Fibroblast of lung (primary cell): ENCODE data around the gene INTS4. TPM values are rescaled to one million over a fixed set of nuclear protein-coding genes. Genes with fewer than 3 reads are reported as not detected.
A peak's percentile ranks its signal among the peaks of the same experiment; 100 is the strongest.
"Not testable (repeated sequence)": the region's sequence is repeated elsewhere in the genome, so short reads cannot be mapped to it uniquely, and the experiment has no call there.

Experiments used
- DNase-seq, 2 donors: peaks; one replicate each; pipeline versions ENCODE4 v3.0.0 to v3.0.0-alpha.2; 2010; ENCODE audit warnings: low read depth in 2 of 2
- H2AFZ ChIP-seq: 2 replicates; pipeline ENCODE4 v1.5.1; 2012; ENCODE audit warnings: low read length, control low read depth, inconsistent platforms
- H3K27ac ChIP-seq: 2 replicates; pipeline ENCODE4 v1.5.1; 2011; ENCODE audit warnings: low read length, control low read depth; ENCODE audit not compliant: insufficient read depth
- H3K27me3 ChIP-seq: 2 replicates; pipeline ENCODE4 v1.5.1; 2011; ENCODE audit warnings: mild to moderate bottlenecking, low read length; ENCODE audit not compliant: control insufficient read depth, insufficient read depth
- H3K36me3 ChIP-seq: 2 replicates; pipeline ENCODE4 v1.5.1; 2011; ENCODE audit warnings: low read length; ENCODE audit not compliant: control insufficient read depth, insufficient read depth
- H3K4me1 ChIP-seq: 2 replicates; pipeline ENCODE4 v1.5.1; 2011; ENCODE audit warnings: low read length; ENCODE audit not compliant: control insufficient read depth, insufficient read depth; ENCODE audit errors: extremely low read depth
- H3K4me2 ChIP-seq: 2 replicates; pipeline ENCODE4 v1.5.1; 2011; ENCODE audit warnings: low read length, control low read depth; ENCODE audit not compliant: insufficient read depth; ENCODE audit errors: extremely low read depth
- H3K4me3 ChIP-seq, 4 experiments: fragments of 200-600 bp in 1 of 4; sonication (generic) in 1 of 4; replicated peaks in 1 of 4; 2 replicates each; pipeline ENCODE4 v1.5.1; 2011 to 2016; ENCODE audit warnings: low read length in 4 of 4, low read depth in 3 of 4, mild to moderate bottlenecking in 3 of 4, control low read depth in 2 of 4, inconsistent platforms in 1 of 4, mixed read lengths in 1 of 4; ENCODE audit not compliant: insufficient read depth in 1 of 4; ENCODE audit errors: control extremely low read depth in 1 of 4
- H3K79me2 ChIP-seq: 2 replicates; pipeline ENCODE4 v1.5.1; 2012; ENCODE audit warnings: mild to moderate bottlenecking, low read length, inconsistent platforms; ENCODE audit not compliant: control insufficient read depth, insufficient read depth
- H3K9ac ChIP-seq: 2 replicates; pipeline ENCODE4 v1.5.1; 2011; ENCODE audit warnings: mild to moderate bottlenecking, low read length, control low read depth; ENCODE audit not compliant: insufficient read depth
- H3K9me3 ChIP-seq: 2 replicates; pipeline ENCODE4 v1.5.1; 2012; ENCODE audit warnings: low read depth, low read length; ENCODE audit not compliant: control insufficient read depth, insufficient read depth
- H4K20me1 ChIP-seq: 2 replicates; pipeline ENCODE4 v1.5.1; 2011; ENCODE audit warnings: low read length; ENCODE audit not compliant: control insufficient read depth, insufficient read depth; ENCODE audit errors: extremely low read depth
- EZH2 ChIP-seq: IDR thresholded peaks from 2 replicates; pipeline ENCODE4 v1.5.1; 2012; ENCODE audit warnings: low read length, control low read depth, mild to moderate bottlenecking; ENCODE audit errors: missing control alignments
- polyA minus RNA-seq: library from RNA; depleted of rRNA, polyadenylated mRNA; stranded (reverse); fragments of >200 nt; gene quantifications from 2 replicates; pipeline ENCODE4 v1.2.3, GENCODE V29; 2011; ENCODE audit warnings: low replicate concordance
- polyA plus RNA-seq, 2 donors: library from polyadenylated mRNA; depleted of rRNA in 1 of 2; stranded (reverse) in 1 of 2; unstranded in 1 of 2; fragments of >200 nt; gene quantifications; 2 replicates each; pipeline ENCODE4 v1.2.1, GENCODE V29; 2011 to 2012; ENCODE audit warnings: missing spikeins in 1 of 2
- total RNA-seq: library from RNA; depleted of rRNA; stranded (reverse); fragments of >200 nt; gene quantifications from 2 replicates; pipeline ENCODE4 v1.2.1, GENCODE V29; 2014
- TF ChIP-seq, protein P1 (sequence below), 2 donors: IDR thresholded peaks in 1 of 2; conservative IDR thresholded peaks in 1 of 2; 1 replicate in 1 of 2; 2 replicates in 1 of 2; pipeline ENCODE4 v1.5.1; 2011 to 2012; ENCODE audit warnings: low read length in 2 of 2, control low read depth in 1 of 2, inconsistent platforms in 1 of 2, low read depth in 1 of 2, mild to moderate bottlenecking in 1 of 2

Gene INTS4, protein sequence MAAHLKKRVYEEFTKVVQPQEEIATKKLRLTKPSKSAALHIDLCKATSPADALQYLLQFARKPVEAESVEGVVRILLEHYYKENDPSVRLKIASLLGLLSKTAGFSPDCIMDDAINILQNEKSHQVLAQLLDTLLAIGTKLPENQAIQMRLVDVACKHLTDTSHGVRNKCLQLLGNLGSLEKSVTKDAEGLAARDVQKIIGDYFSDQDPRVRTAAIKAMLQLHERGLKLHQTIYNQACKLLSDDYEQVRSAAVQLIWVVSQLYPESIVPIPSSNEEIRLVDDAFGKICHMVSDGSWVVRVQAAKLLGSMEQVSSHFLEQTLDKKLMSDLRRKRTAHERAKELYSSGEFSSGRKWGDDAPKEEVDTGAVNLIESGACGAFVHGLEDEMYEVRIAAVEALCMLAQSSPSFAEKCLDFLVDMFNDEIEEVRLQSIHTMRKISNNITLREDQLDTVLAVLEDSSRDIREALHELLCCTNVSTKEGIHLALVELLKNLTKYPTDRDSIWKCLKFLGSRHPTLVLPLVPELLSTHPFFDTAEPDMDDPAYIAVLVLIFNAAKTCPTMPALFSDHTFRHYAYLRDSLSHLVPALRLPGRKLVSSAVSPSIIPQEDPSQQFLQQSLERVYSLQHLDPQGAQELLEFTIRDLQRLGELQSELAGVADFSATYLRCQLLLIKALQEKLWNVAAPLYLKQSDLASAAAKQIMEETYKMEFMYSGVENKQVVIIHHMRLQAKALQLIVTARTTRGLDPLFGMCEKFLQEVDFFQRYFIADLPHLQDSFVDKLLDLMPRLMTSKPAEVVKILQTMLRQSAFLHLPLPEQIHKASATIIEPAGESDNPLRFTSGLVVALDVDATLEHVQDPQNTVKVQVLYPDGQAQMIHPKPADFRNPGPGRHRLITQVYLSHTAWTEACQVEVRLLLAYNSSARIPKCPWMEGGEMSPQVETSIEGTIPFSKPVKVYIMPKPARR
- 32.4 and 38.6 TPM in 2 replicates for total RNA-seq
- polyA plus RNA-seq, result 17.2 and 20.8 TPM in 2 replicates
- 14.6 and 20.2 TPM in 2 replicates for polyA plus RNA-seq (2012)
- polyA minus RNA-seq, result 26.7 and 36.1 TPM in 2 replicates

DNA sequence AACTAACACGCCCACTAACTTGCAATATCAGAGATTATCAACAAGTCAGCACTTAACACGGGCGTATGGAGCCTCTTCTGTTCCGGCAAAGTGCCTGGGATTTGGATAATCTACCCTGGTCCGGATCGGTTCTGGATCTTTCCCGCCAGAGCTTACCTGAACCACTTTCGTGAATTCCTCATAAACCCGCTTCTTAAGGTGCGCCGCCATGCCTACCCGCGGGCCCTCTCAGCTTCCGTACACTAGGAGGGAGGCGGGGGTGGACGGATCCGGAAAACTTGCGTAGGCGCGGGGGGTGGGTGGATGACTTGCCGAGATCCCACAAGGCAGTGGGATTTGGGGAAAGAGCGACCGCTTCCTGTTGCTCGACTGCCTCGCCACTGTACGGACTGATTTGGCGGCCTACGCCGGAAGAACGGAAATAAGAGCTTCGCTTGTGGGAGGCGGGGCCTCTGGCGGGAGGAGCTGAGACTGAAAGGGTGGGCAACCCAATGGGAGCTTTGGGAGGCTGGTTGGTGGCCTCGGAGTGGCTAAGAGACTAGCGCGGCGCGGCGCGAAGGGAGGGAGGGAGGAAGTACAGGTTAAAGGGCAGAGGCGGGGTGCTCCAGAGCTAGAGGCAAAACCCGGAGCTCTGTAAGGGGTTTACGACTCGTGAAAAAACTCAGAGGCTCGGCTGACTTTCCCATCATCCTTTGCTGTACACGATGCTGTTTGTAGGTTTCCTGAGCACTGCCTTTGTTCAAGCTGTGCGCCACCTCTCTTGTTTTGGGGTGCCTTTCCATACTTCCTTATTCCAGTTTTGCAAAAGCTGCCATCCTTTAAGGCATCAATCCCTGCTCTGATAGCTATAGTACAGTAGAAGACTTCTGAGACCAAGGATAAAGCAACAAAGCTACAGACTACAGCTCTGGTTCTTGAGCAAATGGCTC lies at the start of gene INTS4:
Gene INTS4, minus strand, starts transcription at position 235 of the 929 bp plus-strand sequence. Its CDS starts 25 bp downstream, at position 210.
- peaks cover 3% of the 10 kb centered on the region for H3K4me1 ChIP-seq
- peak within 1 kb of the TSS; percentile 94 for H3K4me2 ChIP-seq
- no peak for TF ChIP-seq EZH2
- TF ChIP-seq, protein P1, sequence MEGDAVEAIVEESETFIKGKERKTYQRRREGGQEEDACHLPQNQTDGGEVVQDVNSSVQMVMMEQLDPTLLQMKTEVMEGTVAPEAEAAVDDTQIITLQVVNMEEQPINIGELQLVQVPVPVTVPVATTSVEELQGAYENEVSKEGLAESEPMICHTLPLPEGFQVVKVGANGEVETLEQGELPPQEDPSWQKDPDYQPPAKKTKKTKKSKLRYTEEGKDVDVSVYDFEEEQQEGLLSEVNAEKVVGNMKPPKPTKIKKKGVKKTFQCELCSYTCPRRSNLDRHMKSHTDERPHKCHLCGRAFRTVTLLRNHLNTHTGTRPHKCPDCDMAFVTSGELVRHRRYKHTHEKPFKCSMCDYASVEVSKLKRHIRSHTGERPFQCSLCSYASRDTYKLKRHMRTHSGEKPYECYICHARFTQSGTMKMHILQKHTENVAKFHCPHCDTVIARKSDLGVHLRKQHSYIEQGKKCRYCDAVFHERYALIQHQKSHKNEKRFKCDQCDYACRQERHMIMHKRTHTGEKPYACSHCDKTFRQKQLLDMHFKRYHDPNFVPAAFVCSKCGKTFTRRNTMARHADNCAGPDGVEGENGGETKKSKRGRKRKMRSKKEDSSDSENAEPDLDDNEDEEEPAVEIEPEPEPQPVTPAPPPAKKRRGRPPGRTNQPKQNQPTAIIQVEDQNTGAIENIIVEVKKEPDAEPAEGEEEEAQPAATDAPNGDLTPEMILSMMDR (conservative IDR thresholded peaks at IDR 0.05 in 1 of 2, IDR thresholded peaks at IDR 0.05 in 1 of 2; ENCODE audit: low read depth in 1 of 2, low read length in 2 of 2), result no peak
- H3K9ac ChIP-seq, result peak within 1 kb of the TSS; percentile 67
- peak within 1 kb of the TSS; percentile 78 to 100 (median 96) for H3K4me3 ChIP-seq
- H3K36me3 ChIP-seq, result no peaks in the 10 kb centered on the region
- no peaks in the 10 kb centered on the region for H3K9me3 ChIP-seq
- peaks cover 19% of the 10 kb centered on the region for H3K79me2 ChIP-seq
- DNase-seq, result peak; percentile 100
- peak within 1 kb of the TSS; percentile 99 for H2AFZ ChIP-seq
- H3K27ac ChIP-seq, result peak within 1 kb of the TSS; percentile 73
- H4K20me1 ChIP-seq, result no peaks in the 10 kb centered on the region
- no peaks in the 10 kb centered on the region for H3K27me3 ChIP-seq

DNA sequence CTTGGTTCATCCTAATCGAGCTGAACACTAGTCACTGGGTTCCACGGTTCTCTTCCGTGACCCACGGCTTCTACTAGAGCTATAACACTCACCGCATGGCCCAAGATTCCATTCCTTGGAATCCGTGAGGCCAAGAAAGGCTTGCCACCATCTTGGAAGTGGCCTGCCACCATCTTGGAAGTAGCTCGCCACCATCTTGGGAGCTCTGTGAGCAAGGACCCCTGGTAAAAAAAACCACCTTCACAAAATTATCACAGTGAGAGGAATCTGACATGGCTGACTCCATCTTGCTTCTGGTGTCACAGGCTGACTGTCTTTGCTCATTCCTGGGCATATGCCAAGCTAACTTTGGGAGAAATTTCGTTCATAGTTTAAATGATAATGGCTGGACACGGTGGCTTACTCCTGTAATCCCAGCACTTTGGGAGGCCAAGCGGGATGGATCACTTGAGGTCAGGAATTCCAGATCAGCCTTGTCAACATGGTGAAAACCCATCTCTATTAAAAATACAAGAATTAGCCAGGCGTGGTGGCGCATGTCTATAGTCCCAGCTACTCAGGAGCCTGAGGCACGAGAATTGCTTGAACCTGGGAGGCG lies 47.5 kb upstream of the INTS4 start:
- Histone ChIP-seq H3K9me3 (no peaks in the 10 kb centered on the region), H3K4me2 (no peak overlapping the region), H3K4me3 (no peak overlapping the region), H3K27ac (no peak overlapping the region), H3K27me3 (no peaks in the 10 kb centered on the region), H3K4me1 (peaks cover 18% of the 10 kb centered on the region), H3K36me3 (no peaks in the 10 kb centered on the region), H4K20me1 (no peaks in the 10 kb centered on the region), H3K79me2 (no peaks in the 10 kb centered on the region), H3K9ac (no peak overlapping the region), H2AFZ (no peak overlapping the region)
- TF ChIP-seq, protein P1 (conservative IDR thresholded peaks at IDR 0.05 in 1 of 2, IDR thresholded peaks at IDR 0.05 in 1 of 2; ENCODE audit: low read depth in 1 of 2, low read length in 2 of 2), result no peak
- no peak for TF ChIP-seq EZH2
- DNase-seq, result no peak

DNA sequence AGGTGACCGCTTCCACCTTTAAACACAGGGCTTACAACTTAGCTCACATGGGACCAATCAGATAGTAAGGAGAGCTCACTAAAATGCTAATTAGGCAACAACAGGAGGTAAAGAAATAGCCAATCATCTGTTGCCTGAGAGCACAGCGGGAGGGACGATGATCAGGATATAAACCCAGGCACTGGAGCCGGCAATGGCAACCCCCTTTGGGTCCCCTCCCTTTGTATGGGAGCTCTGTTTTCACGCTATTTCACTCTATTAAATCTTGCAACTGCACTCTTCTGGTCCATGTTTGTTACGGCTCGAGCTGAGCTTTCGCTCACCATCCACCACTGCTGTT lies 46.9 kb upstream of the INTS4 start:
- H3K4me3 ChIP-seq, H3K79me2 ChIP-seq, H3K9ac ChIP-seq, H3K27ac ChIP-seq, DNase-seq, H4K20me1 ChIP-seq, H3K27me3 ChIP-seq, H3K4me2 ChIP-seq, H3K9me3 ChIP-seq, H2AFZ ChIP-seq, H3K36me3 ChIP-seq: not testable (repeated sequence)
- H3K4me1 ChIP-seq, result peaks cover 18% of the 10 kb centered on the region
